Measurements from ENCODE around the gene BEGAIN. TPM values are rescaled to one million over a fixed set of nuclear protein-coding genes. Genes with fewer than 3 reads are reported as not detected.

Gene BEGAIN
- total RNA-seq, result 4.7 to 6.7 TPM (median 5.1 TPM) in 3 replicates

GRCh38 chr14:100587086-100587762 is at the start of gene BEGAIN:
TSS of gene BEGAIN (minus strand) at chr14:100587417. CDS start at chr14:100587290, 127 bp downstream.
- H3K4me1 Mint-ChIP-seq, result peaks cover 1% of the 10 kb centered on the region
- no peak within 1 kb of the TSS for H3K27ac Mint-ChIP-seq
- peaks cover 76% of the 10 kb centered on the region for H3K27me3 Mint-ChIP-seq (ENCODE audit: low read depth)
- H3K36me3 Mint-ChIP-seq, result no peaks in the 10 kb centered on the region
- H3K4me3 Mint-ChIP-seq, result peak within 1 kb of the TSS; percentile 69
- DNase-seq (ENCODE audit: low spot score in 2 of 2, unreplicated experiment in 2 of 2), result peak in 1 of 2 experiments; percentile 60
- no peaks in the 10 kb centered on the region for H3K9me3 Mint-ChIP-seq
- no peak for TF ChIP-seq CTCF (IDR thresholded peaks at IDR 0.05; ENCODE audit: unreplicated experiment)

GRCh38 chr14:100636559-100636958 is 49.3 kb upstream of the BEGAIN start:
- Mint-ChIP-seq H3K9me3 (no peaks in the 10 kb centered on the region), H3K27ac (no peak overlapping the region), H3K4me3 (no peak overlapping the region), H3K27me3 (ENCODE audit: low read depth) (peaks cover 34% of the 10 kb centered on the region), H3K4me1 (no peaks in the 10 kb centered on the region), H3K36me3 (no peaks in the 10 kb centered on the region)
- no peak for TF ChIP-seq CTCF (IDR thresholded peaks at IDR 0.05; ENCODE audit: unreplicated experiment)
- DNase-seq (ENCODE audit: low spot score in 2 of 2, unreplicated experiment in 2 of 2), result no peak

- H3K4me1 Mint-ChIP-seq, result no peaks in the 10 kb centered on the region
- DNase-seq (ENCODE audit: low spot score in 2 of 2, unreplicated experiment in 2 of 2), result no peak
- TF ChIP-seq CTCF (IDR thresholded peaks at IDR 0.05; ENCODE audit: unreplicated experiment), result no peak
- no peak overlapping the region for H3K4me3 Mint-ChIP-seq
- no peak overlapping the region for H3K27ac Mint-ChIP-seq
- H3K27me3 Mint-ChIP-seq (ENCODE audit: low read depth), result peaks cover 33% of the 10 kb centered on the region
- no peaks in the 10 kb centered on the region for H3K9me3 Mint-ChIP-seq
- no peaks in the 10 kb centered on the region for H3K36me3 Mint-ChIP-seq
These were observed 46.8 kb upstream of the BEGAIN start for GRCh38 chr14:100634026-100634425.

- Mint-ChIP-seq H3K4me1 (no peaks in the 10 kb centered on the region), H3K27ac (no peak overlapping the region), H3K9me3 (no peaks in the 10 kb centered on the region), H3K27me3 (ENCODE audit: low read depth) (peaks cover 35% of the 10 kb centered on the region), H3K4me3 (no peak overlapping the region), H3K36me3 (no peaks in the 10 kb centered on the region)
- TF ChIP-seq CTCF (IDR thresholded peaks at IDR 0.05; ENCODE audit: unreplicated experiment), result no peak
- DNase-seq (ENCODE audit: low spot score in 2 of 2, unreplicated experiment in 2 of 2), result no peak
These were observed 46.2 kb upstream of the BEGAIN start for GRCh38 chr14:100633406-100633805.

GRCh38 chr14:100629696-100630095 is 42.5 kb upstream of the BEGAIN start:
- Mint-ChIP-seq H3K4me3 (no peak overlapping the region), H3K36me3 (no peaks in the 10 kb centered on the region), H3K27me3 (ENCODE audit: low read depth) (peaks cover 46% of the 10 kb centered on the region), H3K4me1 (no peaks in the 10 kb centered on the region), H3K27ac (no peak overlapping the region), H3K9me3 (peaks cover 10% of the 10 kb centered on the region)
- no peak for TF ChIP-seq CTCF (IDR thresholded peaks at IDR 0.05; ENCODE audit: unreplicated experiment)
- DNase-seq (ENCODE audit: low spot score in 2 of 2, unreplicated experiment in 2 of 2), result no peak
